T-helper 9 cell (primary cell): Measurements from ENCODE around the gene TMEM139.
"Not testable (repeated sequence)": the region's sequence is repeated elsewhere in the genome, so short reads cannot be mapped to it uniquely, and the experiment has no call there.

Experiments
- DNase-seq: peaks from one replicate; pipeline ENCODE4 v3.0.0-alpha.2; 2020

TMEM139 gene

GRCh38 chr7:143259765-143260164 is 25.0 kb upstream of the TMEM139 start:
- no peak for DNase-seq

- DNase-seq, result no peak
These were observed 22.9 kb upstream of the TMEM139 start for GRCh38 chr7:143261901-143262300.

GRCh38 chr7:143263266-143264195 is 21.2 kb upstream of the TMEM139 start, which contains the start of gene GSTK1:
GSTK1 (plus strand) TSS chr7:143263441; CDS start chr7:143263514, 73 bp downstream.
- peak; percentile 69 for DNase-seq

- DNase-seq, result not testable (repeated sequence)
These were observed 20.6 kb upstream of the TMEM139 start for GRCh38 chr7:143264196-143264568.

GRCh38 chr7:143265017-143265693 is 19.6 kb upstream of the TMEM139 start:
- no peak for DNase-seq

- DNase-seq, result no peak
These were observed 15.5 kb upstream of the TMEM139 start for GRCh38 chr7:143269251-143269650.

GRCh38 chr7:143271240-143271639 is 13.5 kb upstream of the TMEM139 start:
- DNase-seq, result no peak

GRCh38 chr7:143272871-143273270 is 11.9 kb upstream of the TMEM139 start:
- DNase-seq, result no peak

GRCh38 chr7:143279186-143280098 is 5.3 kb upstream of the TMEM139 start:
- no peak for DNase-seq

GRCh38 chr7:143280160-143280559 is 4.6 kb upstream of the TMEM139 start:
- no peak for DNase-seq

- DNase-seq, result no peak
These were observed 4.2 kb upstream of the TMEM139 start for GRCh38 chr7:143280566-143280965.

- DNase-seq, result no peak
These were observed 3.2 kb upstream of the TMEM139 start for GRCh38 chr7:143281529-143281928.

- DNase-seq, result no peak
These were observed 2.6 kb upstream of the TMEM139 start for GRCh38 chr7:143282124-143282523.

- no peak for DNase-seq
These were observed 1.4 kb upstream of the TMEM139 start for GRCh38 chr7:143283381-143283780.

- DNase-seq, result no peak
These were observed 666 bp downstream of the TMEM139 start for GRCh38 chr7:143285470-143285778.

GRCh38 chr7:143285806-143286521 is 1.2 kb downstream of the TMEM139 start:
- DNase-seq, result no peak

GRCh38 chr7:143286522-143286890 is 1.7 kb downstream of the TMEM139 start:
- DNase-seq, result no peak

- DNase-seq, result no peak
These were observed 2.7 kb downstream of the TMEM139 start for GRCh38 chr7:143287339-143287934.

GRCh38 chr7:143287935-143288826 is 3.4 kb downstream of the TMEM139 start, which contains the start of gene CASP2:
CASP2 (plus strand) TSS chr7:143288351; CDS start chr7:143288456, 105 bp downstream.
- peak; percentile 99 for DNase-seq

- DNase-seq, result no peak
These were observed 4.1 kb downstream of the TMEM139 start for GRCh38 chr7:143288836-143289235.

- no peak for DNase-seq
These were observed 4.7 kb downstream of the TMEM139 start for GRCh38 chr7:143289421-143289820.
